ENCODE measurements around the gene DMAC2.
"Not testable (repeated sequence)": the region's sequence is repeated elsewhere in the genome, so short reads cannot be mapped to it uniquely, and the experiment has no call there.

DMAC2 gene

DNA sequence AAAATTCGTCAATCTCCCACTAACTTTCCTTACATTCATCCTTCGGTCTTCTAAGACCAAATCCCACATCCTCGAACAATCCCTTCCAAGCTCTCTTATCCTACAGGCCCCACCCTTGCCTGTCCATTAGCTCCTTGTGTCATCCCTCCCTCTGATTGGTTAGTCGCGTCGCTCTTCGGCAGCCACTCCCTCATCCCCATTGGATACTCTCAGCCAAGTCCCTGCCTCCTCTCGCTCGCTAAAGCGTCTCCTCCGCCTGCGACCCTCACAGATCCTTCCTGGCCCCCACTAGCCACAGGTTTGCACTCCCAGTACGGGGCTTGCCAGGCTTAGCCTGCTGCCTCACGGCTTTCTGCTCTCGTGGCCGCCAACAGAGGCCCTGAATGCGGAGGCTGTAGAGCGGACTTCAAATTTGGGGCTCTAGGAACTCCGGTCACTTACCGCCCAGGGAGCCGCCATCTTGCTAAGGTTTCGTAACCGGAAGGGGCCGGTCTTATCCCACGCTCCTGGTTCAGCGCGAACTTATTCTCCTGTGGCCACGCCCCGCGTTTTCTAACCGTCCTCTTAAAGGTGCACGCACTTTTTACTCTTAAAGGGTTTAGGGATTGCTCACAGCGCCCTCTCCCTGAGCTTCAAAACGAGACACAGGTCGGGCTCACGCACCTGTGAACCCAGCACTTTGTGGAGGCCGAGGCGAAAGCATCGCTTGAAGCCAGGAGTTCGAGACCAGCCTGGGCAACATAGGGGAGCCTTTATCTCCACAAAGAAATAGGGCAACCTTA lies at the start of gene DMAC2:
DMAC2 (minus strand) TSS at position 472 of the 782 bp plus-strand sequence; CDS start at position 459, 13 bp downstream.
- peak; percentile 95 for DNase-seq

DNA sequence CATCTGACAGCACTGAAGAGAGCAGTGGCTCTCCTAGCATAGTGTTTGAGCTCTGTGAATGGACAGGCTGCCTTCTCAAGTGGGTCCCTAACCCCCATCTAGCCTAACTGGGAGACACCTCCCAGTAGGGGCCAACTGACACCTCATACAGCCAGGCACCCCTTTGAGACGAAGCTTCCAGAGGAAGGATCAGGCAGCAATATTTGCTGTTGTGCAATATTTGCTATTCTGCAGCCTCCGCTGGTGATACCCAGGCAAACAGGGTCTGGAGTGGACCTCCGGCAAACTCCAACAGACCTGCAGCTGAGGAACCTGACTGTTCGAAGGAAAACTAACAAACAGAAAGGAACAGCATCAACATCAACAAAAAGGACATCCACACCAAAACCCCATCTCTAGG lies 47.2 kb upstream of the DMAC2 start:
- DNase-seq = not testable (repeated sequence)

- DNase-seq = no peak
Observed at GRCh38 chr19:41484822-41485221, 45.1 kb upstream of the DMAC2 start.

GRCh38 chr19:41480336-41480735 lies 40.6 kb upstream of the DMAC2 start:
- no peak for DNase-seq

DNA sequence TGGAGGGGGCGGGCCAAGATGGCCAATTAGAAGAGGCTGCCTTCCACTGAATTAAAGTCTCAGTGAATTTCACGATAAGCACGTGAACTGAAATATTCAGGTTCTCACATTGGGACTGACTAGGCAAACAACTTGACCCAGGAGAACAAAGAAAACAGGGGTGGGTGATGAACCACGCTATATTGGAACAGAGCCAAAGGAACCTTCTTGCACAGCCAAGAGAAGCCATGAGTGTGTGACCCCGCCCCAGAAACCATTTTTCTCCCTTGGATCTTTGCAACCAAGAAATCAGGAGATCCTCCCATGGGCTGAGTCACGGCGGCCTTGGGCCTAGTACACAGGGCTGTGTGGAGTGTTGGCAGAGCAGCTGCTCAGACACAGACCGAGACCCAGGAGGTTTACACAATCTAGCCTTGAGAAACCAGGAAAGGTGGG lies 40.1 kb upstream of the DMAC2 start:
- no peak for DNase-seq

- DNase-seq = no peak
Observed at GRCh38 chr19:41478875-41479756, 39.4 kb upstream of the DMAC2 start.

DNA sequence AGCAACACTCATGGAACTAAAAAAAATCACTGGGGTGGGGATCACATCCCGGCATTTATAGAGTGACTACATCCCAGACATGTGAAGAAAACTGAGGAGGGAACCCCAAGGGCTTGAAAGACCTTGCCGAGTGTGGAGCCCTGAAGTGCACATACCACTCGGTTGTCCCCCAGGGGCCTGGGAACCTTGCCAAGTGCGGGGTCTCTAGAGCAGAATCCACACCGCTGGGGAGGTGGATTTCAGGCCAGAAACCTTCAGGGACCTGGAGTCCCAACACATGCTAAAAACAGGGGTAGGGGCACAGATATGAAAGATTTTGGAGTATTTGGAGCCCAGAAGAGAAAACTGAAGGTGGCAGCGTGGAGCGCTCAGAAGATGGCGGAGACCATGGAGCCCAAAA lies 38.5 kb upstream of the DMAC2 start:
- no peak for DNase-seq

DNA sequence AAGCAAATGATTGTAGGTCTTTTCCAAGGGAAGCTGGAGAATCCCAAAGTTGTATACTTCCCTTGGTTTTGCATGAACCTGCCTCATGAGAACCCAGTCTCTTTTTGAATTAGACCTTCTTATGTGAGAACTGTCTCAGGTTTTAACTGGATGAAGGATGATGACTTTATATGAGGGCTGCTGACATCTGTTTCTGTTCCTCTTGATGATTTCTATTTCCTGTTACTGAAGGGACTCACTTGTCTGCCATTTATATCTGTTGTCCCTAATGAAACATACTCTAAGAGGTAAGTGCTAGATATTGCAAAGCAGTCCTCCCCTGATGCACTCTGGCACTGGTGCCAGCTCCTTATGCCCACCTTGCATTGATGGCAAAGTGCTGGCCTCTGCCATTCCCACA lies 36.9 kb upstream of the DMAC2 start:
- no peak for DNase-seq

DNA sequence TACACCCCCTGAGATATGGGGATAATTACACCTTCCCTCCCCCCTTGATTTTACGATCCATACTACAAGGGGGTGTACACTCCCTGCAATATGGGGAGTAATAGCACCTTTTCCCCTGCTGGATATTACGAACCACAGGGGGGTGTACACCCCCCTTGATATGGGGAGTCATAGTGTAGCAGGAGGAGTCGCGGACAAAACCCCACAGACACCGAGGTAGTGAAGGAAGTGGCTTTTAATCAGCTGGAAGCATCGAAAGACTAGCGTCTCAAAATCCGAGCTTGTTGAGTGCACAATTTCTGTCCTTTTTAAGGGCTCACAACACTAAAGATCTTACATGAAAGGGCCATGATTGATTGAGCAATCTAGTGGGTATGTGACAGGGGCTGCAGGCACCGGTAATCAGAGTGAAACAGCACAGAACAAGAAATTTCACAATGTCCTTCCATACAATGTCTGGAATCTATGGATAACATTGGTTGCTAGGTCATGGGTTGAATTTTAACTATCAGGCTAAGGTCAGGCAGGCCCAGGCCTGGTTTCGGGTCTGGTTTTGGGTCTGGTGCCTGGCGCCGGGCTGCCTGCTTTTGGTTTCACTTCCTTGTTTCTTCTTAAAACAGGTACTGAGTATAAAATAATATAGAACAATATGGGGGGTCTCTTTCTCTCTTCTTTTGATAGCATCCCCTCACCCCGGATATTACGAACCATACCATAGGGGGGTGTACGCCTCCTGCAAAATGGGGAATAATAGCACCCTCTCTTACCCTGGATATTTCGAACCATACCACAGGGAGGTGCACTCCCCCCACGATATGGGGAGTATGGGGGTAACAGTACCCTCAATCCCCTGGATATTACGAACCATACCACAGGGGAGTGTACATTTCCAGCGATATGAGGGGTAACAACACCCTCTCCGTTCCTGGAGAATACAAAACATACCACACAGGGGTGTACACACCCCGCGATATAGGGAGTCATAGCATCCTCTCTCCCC lies 23.8 kb upstream of the DMAC2 start:
- DNase-seq = not testable (repeated sequence)

DNA sequence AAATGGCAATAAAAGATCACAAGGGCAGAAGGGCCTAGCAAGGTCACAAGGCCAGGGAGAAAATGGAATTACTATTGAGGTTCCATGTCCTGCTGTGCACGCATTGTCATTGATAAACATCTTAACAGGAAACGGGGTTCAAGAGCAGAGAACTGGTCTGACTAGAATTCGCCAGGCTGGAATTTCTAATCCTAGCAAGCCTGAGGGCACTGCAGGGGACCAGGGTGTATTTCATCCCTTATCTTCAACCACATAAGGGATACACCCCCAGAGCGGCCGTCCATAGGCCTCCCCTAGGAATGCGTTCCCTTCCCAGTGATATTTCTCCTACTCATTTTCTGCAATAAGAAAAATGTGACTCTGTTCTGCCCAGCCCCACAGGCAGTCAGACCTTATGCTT lies 22.8 kb upstream of the DMAC2 start:
- DNase-seq = no peak

DNA sequence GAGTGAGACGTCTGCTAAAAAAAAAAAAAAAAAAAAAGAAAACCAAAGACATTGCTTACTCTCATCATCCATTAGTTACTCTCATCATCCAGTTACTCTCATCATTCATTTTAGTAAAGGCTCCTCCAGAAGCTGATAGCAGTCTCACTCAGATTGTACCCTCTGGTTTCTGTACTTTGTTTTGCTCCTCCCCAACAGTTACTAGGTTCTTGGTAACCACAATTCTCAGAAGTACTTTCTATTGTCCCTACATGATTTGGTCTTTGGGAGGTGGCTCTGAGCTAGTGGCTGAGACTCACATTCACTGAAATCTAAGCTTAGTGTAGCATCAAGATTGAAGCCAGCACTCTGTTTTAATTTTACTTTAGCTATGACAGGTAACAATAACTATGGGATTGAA lies 17.5 kb upstream of the DMAC2 start:
- no peak for DNase-seq

- no peak for DNase-seq
Observed at GRCh38 chr19:41456342-41456918, 16.7 kb upstream of the DMAC2 start.

- DNase-seq = no peak
Observed at GRCh38 chr19:41455936-41456335, 16.2 kb upstream of the DMAC2 start.

GRCh38 chr19:41452584-41453275 lies 13.0 kb upstream of the DMAC2 start:
- DNase-seq = no peak

- no peak for DNase-seq
Observed at GRCh38 chr19:41449865-41450178, 10.1 kb upstream of the DMAC2 start.

DNA sequence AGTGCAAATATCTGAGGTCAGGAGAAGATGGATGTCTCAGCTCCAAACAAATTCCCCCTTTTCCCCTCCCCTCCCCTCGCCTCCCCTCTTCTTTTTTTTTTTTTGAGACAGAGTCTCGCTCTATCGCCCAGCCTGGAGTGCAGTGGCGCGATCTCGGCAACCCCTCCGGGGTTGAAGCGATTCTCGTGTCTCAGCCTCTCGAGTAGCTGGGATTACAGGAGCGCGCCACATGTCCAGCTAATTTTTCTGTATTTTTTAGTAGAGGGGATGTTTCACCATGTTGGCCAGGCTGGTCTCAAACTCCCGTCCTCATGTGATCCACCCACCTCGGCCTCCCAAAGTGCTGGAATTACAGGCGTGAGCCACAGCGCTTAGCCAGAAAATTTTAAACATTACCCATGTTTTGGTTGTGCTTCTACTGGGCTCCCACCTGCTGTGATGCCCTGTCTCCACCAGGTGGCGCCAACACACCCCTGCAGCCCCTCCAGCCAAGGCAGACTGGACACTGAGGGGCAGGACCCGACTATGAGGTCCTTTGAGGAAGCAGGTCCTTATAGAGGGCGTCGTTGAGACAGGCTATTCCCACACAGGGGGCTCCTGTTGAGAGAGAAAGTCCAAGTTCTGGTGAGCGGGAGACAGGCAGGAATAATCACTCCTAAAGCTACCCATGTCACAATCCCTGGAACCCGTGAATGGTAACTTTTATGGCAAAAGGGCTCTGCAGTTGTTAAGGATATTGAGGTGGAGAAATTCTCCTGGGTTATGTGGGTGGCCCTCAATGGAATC lies 9.6 kb upstream of the DMAC2 start:
- DNase-seq = peak; percentile 4

DNA sequence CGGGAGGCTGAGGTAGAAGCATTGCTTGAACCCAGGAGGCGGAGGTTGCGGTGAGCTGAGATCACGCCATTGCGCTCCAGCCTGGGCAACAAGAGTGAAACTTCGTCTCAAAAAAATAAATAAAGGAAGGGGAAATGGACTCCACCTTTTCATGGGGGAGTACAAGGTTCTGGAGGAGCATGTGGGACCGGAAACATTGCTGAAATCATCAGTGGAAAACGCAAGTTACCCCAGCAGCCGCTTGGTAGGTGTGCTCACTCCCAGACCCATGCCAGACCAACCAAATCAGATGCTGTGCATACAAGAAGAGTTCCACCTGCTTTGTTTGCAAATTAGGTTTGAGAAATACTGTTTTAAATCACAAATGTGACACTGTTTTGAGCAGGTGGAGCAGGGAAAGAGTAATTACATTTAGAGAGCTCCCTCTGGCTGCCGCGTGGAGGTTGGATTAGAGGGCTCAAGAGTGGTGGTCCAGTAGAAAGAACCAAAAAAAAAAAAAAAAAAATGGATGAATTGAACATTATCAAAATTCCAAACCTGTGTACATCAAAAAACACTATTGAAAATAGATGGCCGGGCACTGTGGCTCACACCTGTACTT lies 8.1 kb upstream of the DMAC2 start:
- no peak for DNase-seq

DNA sequence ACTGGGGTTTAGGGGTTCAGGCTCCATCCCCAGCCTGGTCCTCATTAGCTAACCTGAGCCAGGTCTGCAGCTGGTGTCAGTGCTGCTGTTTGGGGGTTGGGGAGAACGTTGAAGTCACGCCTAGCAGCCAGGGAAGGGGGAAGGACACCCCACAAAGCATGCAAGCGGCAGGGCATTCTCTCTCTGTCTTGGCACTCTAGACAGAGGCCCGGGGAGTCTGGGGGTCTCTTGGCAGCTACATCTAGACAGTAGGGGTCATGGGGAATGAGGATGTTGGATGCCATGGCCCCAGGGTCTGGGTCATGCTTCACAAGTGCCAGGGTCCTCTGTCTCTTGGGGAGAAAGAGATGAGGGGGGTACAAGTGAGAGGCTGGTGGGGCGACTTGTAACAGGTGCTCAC lies 5.9 kb upstream of the DMAC2 start:
- no peak for DNase-seq

- no peak for DNase-seq
Observed at GRCh38 chr19:41443813-41444455, 4.2 kb upstream of the DMAC2 start.
